WTC11 (cell line): ENCODE results near the gene IVD. TPM values are rescaled to one million over a fixed set of nuclear protein-coding genes. Genes with fewer than 3 reads are reported as not detected.

Experiments
- ATAC-seq: fragments of 200-7000 bp; cut with Tn5 transposase; 2 replicates; pipeline ENCODE4 v1.10.0; 2021; ENCODE audit warnings: mild to moderate bottlenecking, moderate library complexity
- CTCF ChIA-PET: fragments of 300-600 bp; sonication (Branson Sonifier 250); formaldehyde crosslinking; loops from one replicate; lab custom pipeline; 2021; ENCODE audit warnings: antibody characterized with exemption; lab: Charles Lee
- POLR2A ChIA-PET: fragments of 350-600 bp; sonication (Branson Sonifier 250); formaldehyde crosslinking; loops from one replicate; lab custom pipeline; 2021; ENCODE audit warnings: antibody characterized with exemption; lab: Charles Lee
- DNase-seq: peaks from one replicate; pipeline ENCODE4 v3.0.0; 2021; ENCODE audit warnings: low spot score
- H3K27ac Mint-ChIP-seq: 2 replicates; pipeline ENCODE4 v1.8.0; 2021; ENCODE audit warnings: mixed read lengths
- H3K27me3 Mint-ChIP-seq: 2 replicates; pipeline ENCODE4 v1.8.0; 2021; ENCODE audit warnings: low read depth, mild to moderate bottlenecking, moderate library complexity, mixed read lengths
- H3K36me3 Mint-ChIP-seq: 2 replicates; pipeline ENCODE4 v1.8.0; 2021; ENCODE audit warnings: mixed read lengths
- H3K4me1 Mint-ChIP-seq: 2 replicates; pipeline ENCODE4 v1.8.0; 2022; ENCODE audit warnings: mixed read lengths
- H3K4me3 Mint-ChIP-seq: 2 replicates; pipeline ENCODE4 v1.8.0; 2021; ENCODE audit warnings: mild to moderate bottlenecking, moderate library complexity, mixed read lengths
- H3K9me3 Mint-ChIP-seq: 2 replicates; pipeline ENCODE4 v1.8.0; 2021; ENCODE audit warnings: mixed read lengths
- ATF1 ChIP-seq: sonication (generic); formaldehyde crosslinking; IDR thresholded peaks from 2 replicates; pipeline ENCODE4 v1.8.1; 2023; ENCODE audit warnings: mild to moderate bottlenecking, moderate library complexity, missing genetic modification reagents
- CTCF ChIP-seq: fragments of 200-600 bp; IDR thresholded peaks from 2 replicates; pipeline ENCODE4 v1.8.0; 2022; ENCODE audit warnings: antibody characterized with exemption
- FOXP1 ChIP-seq: sonication (generic); formaldehyde crosslinking; IDR thresholded peaks from 2 replicates; pipeline ENCODE4 v1.8.0; 2022; ENCODE audit warnings: missing genetic modification reagents, mild to moderate bottlenecking, moderate library complexity, borderline replicate concordance
- GRHL2 ChIP-seq: fragments of 250-450 bp; sonication (Bioruptor Pico); IDR thresholded peaks from 2 replicates; pipeline ENCODE4 v1.8.0; 2022; ENCODE audit warnings: mild to moderate bottlenecking, moderate library complexity; ENCODE audit not compliant: insufficient replicate concordance, severe bottlenecking
- MYBL2 ChIP-seq: sonication (generic); formaldehyde crosslinking; IDR thresholded peaks from 2 replicates; pipeline ENCODE4 v1.8.1; 2023; ENCODE audit warnings: mild to moderate bottlenecking, moderate library complexity, missing genetic modification reagents
- NR1H2 ChIP-seq: sonication (generic); formaldehyde crosslinking; IDR thresholded peaks from 2 replicates; pipeline ENCODE4 v1.9.0; 2021; ENCODE audit warnings: mild to moderate bottlenecking, moderate library complexity, missing genetic modification reagents
- NR2C2 ChIP-seq: sonication (generic); formaldehyde crosslinking; IDR thresholded peaks from 2 replicates; pipeline ENCODE4 v1.8.0; 2022; ENCODE audit warnings: mild to moderate bottlenecking, missing genetic modification reagents
- PRDM15 ChIP-seq: sonication (generic); formaldehyde crosslinking; IDR thresholded peaks from 2 replicates; pipeline ENCODE4 v1.8.0; 2022; ENCODE audit warnings: missing genetic modification reagents
- ZBTB21 ChIP-seq: sonication (generic); formaldehyde crosslinking; IDR thresholded peaks from 2 replicates; pipeline ENCODE4 v1.8.1; 2023; ENCODE audit warnings: mild to moderate bottlenecking, missing genetic modification reagents, borderline replicate concordance
- ZNF281 ChIP-seq: sonication (generic); formaldehyde crosslinking; IDR thresholded peaks from 2 replicates; pipeline ENCODE4 v1.8.0; 2023; ENCODE audit warnings: mild to moderate bottlenecking, missing genetic modification reagents
- total RNA-seq: library from RNA; stranded (reverse); gene quantifications from 3 replicates; pipeline ENCODE4 v1.2.3, GENCODE V29; 2021
- TF ChIP-seq, protein P1 (sequence below): sonication (generic); formaldehyde crosslinking; IDR thresholded peaks from 2 replicates; pipeline ENCODE4 v1.8.1; 2022; ENCODE audit warnings: mild to moderate bottlenecking, moderate library complexity, missing genetic modification reagents
- TF ChIP-seq, protein P2 (sequence below): sonication (generic); formaldehyde crosslinking; IDR thresholded peaks from 2 replicates; pipeline ENCODE4 v1.8.1; 2023; ENCODE audit warnings: mild to moderate bottlenecking, missing genetic modification reagents, borderline replicate concordance
- TF ChIP-seq, protein P3 (sequence below): sonication (generic); formaldehyde crosslinking; IDR thresholded peaks from 2 replicates; pipeline ENCODE4 v1.8.1; 2022; ENCODE audit warnings: low read depth, missing genetic modification reagents, borderline replicate concordance
- TF ChIP-seq, protein P4 (sequence below): sonication (generic); formaldehyde crosslinking; IDR thresholded peaks from 2 replicates; pipeline ENCODE4 v1.8.1; 2022; ENCODE audit warnings: mild to moderate bottlenecking, missing genetic modification reagents, moderate library complexity, borderline replicate concordance

The IVD gene
- total RNA-seq, 1 experiment from 2014 or later: 96.1 TPM

- ATAC-seq: no peak
- H3K27me3 Mint-ChIP-seq: no peaks in the 10 kb centered on the region; the same call in 1 of the 2 replicates
- H3K4me3 Mint-ChIP-seq: no peak overlapping the region
- no peak overlapping the region for H3K27ac Mint-ChIP-seq
- peaks cover 33% of the 10 kb centered on the region for H3K4me1 Mint-ChIP-seq
- no peaks in the 10 kb centered on the region for H3K9me3 Mint-ChIP-seq
- H3K36me3 Mint-ChIP-seq: no peaks in the 10 kb centered on the region
- POLR2A ChIA-PET: no interaction called here
- CTCF ChIA-PET: interaction anchor here (0.9 to 8.5 kb wide), 4 partner anchors 57 to 116 kb away, joined by 3 to 98 read pairs (median 28); partner anchors contain the start of gene CCDC9B
- no peak for DNase-seq
- no peak for TF ChIP-seq ZBTB21 (CRISPR knock-in tag)
- TF ChIP-seq, protein P1, sequence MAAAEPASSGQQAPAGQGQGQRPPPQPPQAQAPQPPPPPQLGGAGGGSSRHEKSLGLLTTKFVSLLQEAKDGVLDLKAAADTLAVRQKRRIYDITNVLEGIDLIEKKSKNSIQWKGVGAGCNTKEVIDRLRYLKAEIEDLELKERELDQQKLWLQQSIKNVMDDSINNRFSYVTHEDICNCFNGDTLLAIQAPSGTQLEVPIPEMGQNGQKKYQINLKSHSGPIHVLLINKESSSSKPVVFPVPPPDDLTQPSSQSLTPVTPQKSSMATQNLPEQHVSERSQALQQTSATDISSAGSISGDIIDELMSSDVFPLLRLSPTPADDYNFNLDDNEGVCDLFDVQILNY (CRISPR knock-in tag): no peak
- TF ChIP-seq, protein P2, sequence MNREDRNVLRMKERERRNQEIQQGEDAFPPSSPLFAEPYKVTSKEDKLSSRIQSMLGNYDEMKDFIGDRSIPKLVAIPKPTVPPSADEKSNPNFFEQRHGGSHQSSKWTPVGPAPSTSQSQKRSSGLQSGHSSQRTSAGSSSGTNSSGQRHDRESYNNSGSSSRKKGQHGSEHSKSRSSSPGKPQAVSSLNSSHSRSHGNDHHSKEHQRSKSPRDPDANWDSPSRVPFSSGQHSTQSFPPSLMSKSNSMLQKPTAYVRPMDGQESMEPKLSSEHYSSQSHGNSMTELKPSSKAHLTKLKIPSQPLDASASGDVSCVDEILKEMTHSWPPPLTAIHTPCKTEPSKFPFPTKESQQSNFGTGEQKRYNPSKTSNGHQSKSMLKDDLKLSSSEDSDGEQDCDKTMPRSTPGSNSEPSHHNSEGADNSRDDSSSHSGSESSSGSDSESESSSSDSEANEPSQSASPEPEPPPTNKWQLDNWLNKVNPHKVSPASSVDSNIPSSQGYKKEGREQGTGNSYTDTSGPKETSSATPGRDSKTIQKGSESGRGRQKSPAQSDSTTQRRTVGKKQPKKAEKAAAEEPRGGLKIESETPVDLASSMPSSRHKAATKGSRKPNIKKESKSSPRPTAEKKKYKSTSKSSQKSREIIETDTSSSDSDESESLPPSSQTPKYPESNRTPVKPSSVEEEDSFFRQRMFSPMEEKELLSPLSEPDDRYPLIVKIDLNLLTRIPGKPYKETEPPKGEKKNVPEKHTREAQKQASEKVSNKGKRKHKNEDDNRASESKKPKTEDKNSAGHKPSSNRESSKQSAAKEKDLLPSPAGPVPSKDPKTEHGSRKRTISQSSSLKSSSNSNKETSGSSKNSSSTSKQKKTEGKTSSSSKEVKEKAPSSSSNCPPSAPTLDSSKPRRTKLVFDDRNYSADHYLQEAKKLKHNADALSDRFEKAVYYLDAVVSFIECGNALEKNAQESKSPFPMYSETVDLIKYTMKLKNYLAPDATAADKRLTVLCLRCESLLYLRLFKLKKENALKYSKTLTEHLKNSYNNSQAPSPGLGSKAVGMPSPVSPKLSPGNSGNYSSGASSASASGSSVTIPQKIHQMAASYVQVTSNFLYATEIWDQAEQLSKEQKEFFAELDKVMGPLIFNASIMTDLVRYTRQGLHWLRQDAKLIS (CRISPR knock-in tag): no peak
- TF ChIP-seq NR2C2 (CRISPR knock-in tag): no peak
- no peak for TF ChIP-seq PRDM15
- TF ChIP-seq NR1H2: no peak
Measured at GRCh38 chr15:40425681-40426080, 20.1 kb downstream of the IVD start.

DNA sequence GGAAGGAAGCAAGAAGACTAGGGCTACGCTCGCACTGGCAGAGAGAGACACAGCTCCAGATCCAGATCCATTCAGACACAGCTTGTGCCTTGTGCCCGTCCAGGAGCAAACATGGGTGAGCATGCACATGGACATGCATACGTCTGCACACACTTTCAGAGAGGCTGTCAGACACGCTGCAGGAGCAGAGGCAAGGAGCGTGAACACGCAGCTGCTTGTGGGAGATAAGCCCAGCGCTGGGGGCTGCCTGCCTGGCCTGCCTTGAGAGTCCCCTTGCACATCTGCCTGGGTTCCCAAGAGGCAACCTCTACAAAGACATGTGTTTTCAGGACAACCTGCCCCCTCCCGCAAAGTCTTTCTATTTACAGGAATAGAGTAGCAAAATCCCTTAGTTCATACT lies 21.6 kb downstream of the IVD start:
- H3K4me3 Mint-ChIP-seq: no peak overlapping the region
- peaks cover 22% of the 10 kb centered on the region for H3K4me1 Mint-ChIP-seq
- TF ChIP-seq, protein P3, sequence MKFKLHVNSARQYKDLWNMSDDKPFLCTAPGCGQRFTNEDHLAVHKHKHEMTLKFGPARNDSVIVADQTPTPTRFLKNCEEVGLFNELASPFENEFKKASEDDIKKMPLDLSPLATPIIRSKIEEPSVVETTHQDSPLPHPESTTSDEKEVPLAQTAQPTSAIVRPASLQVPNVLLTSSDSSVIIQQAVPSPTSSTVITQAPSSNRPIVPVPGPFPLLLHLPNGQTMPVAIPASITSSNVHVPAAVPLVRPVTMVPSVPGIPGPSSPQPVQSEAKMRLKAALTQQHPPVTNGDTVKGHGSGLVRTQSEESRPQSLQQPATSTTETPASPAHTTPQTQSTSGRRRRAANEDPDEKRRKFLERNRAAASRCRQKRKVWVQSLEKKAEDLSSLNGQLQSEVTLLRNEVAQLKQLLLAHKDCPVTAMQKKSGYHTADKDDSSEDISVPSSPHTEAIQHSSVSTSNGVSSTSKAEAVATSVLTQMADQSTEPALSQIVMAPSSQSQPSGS (CRISPR knock-in tag): no peak
- no peak for ATAC-seq
- H3K36me3 Mint-ChIP-seq: no peaks in the 10 kb centered on the region
- peaks cover 2% of the 10 kb centered on the region for H3K27me3 Mint-ChIP-seq
- CTCF ChIA-PET: interaction anchor here (0.7 kb wide), 1 partner anchor 29 kb away, joined by 3 read pairs; no protein-coding TSS in a partner anchor
- POLR2A ChIA-PET: no interaction called here
- H3K27ac Mint-ChIP-seq: no peak overlapping the region
- no peak for DNase-seq
- H3K9me3 Mint-ChIP-seq: no peaks in the 10 kb centered on the region

DNA sequence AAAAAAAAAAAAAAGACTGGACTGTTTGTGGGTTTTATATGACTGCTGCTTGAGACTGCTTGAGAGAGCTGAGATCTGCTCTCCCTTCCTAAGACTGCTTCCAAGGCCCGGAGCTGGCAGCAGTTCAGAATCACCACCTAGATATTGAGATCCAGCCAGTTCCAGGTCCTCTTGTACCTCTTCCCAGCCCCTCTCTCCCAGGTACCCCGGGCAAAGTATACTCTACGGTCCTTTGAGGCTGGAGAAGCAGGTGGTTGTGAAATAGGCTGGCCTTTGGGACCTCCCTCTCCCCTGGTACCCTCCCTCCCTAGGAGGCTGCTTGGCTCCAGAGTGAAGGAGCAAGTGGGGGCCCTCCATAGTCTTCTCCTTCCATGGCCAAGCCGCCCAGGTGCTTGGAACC lies 22.6 kb downstream of the IVD start:
- ATAC-seq (no peak), DNase-seq (no peak)
- peaks cover 22% of the 10 kb centered on the region for H3K4me1 Mint-ChIP-seq
- ChIA-PET CTCF (interaction anchor here (0.7 to 2.4 kb wide), 2 partner anchors 28 to 91 kb away, joined by 3 to 12 read pairs; no protein-coding TSS in a partner anchor), POLR2A (no interaction called here)
- H3K9me3 Mint-ChIP-seq: no peaks in the 10 kb centered on the region
- peaks cover 12% of the 10 kb centered on the region for H3K27me3 Mint-ChIP-seq
- no peak overlapping the region for H3K27ac Mint-ChIP-seq
- H3K36me3 Mint-ChIP-seq: no peaks in the 10 kb centered on the region
- H3K4me3 Mint-ChIP-seq: no peak overlapping the region
- TF ChIP-seq GRHL2 (CRISPR knock-in tag) (no peak), CTCF (no peak), MYBL2 (CRISPR knock-in tag) (no peak), ATF1 (CRISPR knock-in tag) (no peak), FOXP1 (no peak), ZNF281 (CRISPR knock-in tag) (no peak)
- TF ChIP-seq, protein P4, sequence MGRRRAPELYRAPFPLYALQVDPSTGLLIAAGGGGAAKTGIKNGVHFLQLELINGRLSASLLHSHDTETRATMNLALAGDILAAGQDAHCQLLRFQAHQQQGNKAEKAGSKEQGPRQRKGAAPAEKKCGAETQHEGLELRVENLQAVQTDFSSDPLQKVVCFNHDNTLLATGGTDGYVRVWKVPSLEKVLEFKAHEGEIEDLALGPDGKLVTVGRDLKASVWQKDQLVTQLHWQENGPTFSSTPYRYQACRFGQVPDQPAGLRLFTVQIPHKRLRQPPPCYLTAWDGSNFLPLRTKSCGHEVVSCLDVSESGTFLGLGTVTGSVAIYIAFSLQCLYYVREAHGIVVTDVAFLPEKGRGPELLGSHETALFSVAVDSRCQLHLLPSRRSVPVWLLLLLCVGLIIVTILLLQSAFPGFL (CRISPR knock-in tag): no peak
